CD14-positive monocyte (primary cell): ENCODE data around the gene ADAMTSL2. TPM values are rescaled to one million over a fixed set of nuclear protein-coding genes. Genes with fewer than 3 reads are reported as not detected.

Source experiments
- DNase-seq, 3 donors: peaks; one replicate each; pipeline ENCODE4 v3.0.0-alpha.2; 2011 to 2022
- H2AFZ ChIP-seq: 2 replicates; pipeline ENCODE4 v1.6.0; 2012; ENCODE audit warnings: mild to moderate bottlenecking, low read depth, low read length, inconsistent platforms; ENCODE audit not compliant: insufficient read depth, poor library complexity, severe bottlenecking
- H3K27ac ChIP-seq, 2 donors: 1 replicate in 1 of 2; 2 replicates in 1 of 2; pipeline ENCODE4 v1.5.1; 2012 to 2013; ENCODE audit warnings: low read length in 2 of 2, control low read depth in 1 of 2, inconsistent platforms in 1 of 2, low read depth in 1 of 2, mild to moderate bottlenecking in 1 of 2
- H3K27me3 ChIP-seq, 2 donors: one replicate each; pipeline versions ENCODE4 v1.6.0 to v1.6.1; 2011 to 2013; ENCODE audit warnings: low read length in 2 of 2; ENCODE audit not compliant: control insufficient read depth in 2 of 2, insufficient read depth in 2 of 2
- H3K36me3 ChIP-seq, 2 donors: replicated peaks in 1 of 2; 1 replicate in 1 of 2; 2 replicates in 1 of 2; pipeline versions ENCODE4 v1.5.1 to v1.6.1; 2012 to 2013; ENCODE audit warnings: low read length in 2 of 2, control low read depth in 1 of 2, inconsistent platforms in 1 of 2, mild to moderate bottlenecking in 1 of 2; ENCODE audit not compliant: insufficient read depth in 2 of 2, control insufficient read depth in 1 of 2
- H3K4me1 ChIP-seq, 2 donors: 1 replicate in 1 of 2; 2 replicates in 1 of 2; pipeline versions ENCODE4 v1.5.1 to v1.6.1; 2012 to 2013; ENCODE audit warnings: low read length in 2 of 2, control low read depth in 1 of 2, inconsistent platforms in 1 of 2, mild to moderate bottlenecking in 1 of 2, moderate library complexity in 1 of 2; ENCODE audit not compliant: insufficient read depth in 2 of 2, control insufficient read depth in 1 of 2
- H3K4me2 ChIP-seq: replicated peaks from 2 replicates; pipeline ENCODE3; 2012; ENCODE audit warnings: low read length, moderate library complexity, mild to moderate bottlenecking; ENCODE audit not compliant: poor library complexity, severe bottlenecking; ENCODE audit errors: extremely low read depth
- H3K4me3 ChIP-seq, 3 experiments: fragments of 200-600 bp in 1 of 3; sonication (generic) in 1 of 3; replicated peaks in 1 of 3; 1 replicate in 2 of 3; 2 replicates in 1 of 3; pipeline ENCODE4 v1.5.1; 2011 to 2013; ENCODE audit warnings: low read length in 3 of 3, mild to moderate bottlenecking in 3 of 3, control low read depth in 2 of 3, low read depth in 2 of 3, inconsistent platforms in 1 of 3, moderate library complexity in 1 of 3
- H3K79me2 ChIP-seq: 2 replicates; pipeline ENCODE4 v1.6.0; 2012; ENCODE audit warnings: mild to moderate bottlenecking, control low read depth, inconsistent platforms, low read length, moderate library complexity; ENCODE audit not compliant: insufficient read depth
- H3K9ac ChIP-seq: 2 replicates; pipeline ENCODE4 v1.6.0; 2017; ENCODE audit warnings: low read length, mild to moderate bottlenecking; ENCODE audit not compliant: insufficient read depth, poor library complexity, severe bottlenecking
- H3K9me3 ChIP-seq, 2 donors: replicated peaks in 1 of 2; 1 replicate in 1 of 2; 2 replicates in 1 of 2; pipeline versions ENCODE4 v1.5.1 to v1.6.1; 2012 to 2013; ENCODE audit warnings: low read length in 2 of 2, control low read depth in 1 of 2; ENCODE audit not compliant: control insufficient read depth in 1 of 2, insufficient read depth in 1 of 2
- H4K20me1 ChIP-seq: 2 replicates; pipeline ENCODE4 v1.6.0; 2012; ENCODE audit warnings: mild to moderate bottlenecking, low read length, control low read depth, moderate library complexity; ENCODE audit not compliant: insufficient read depth
- H3K27ac Mint-ChIP-seq, 7 donors: one replicate each; pipeline ENCODE4 v1.8.0; 2020; ENCODE audit warnings: mild to moderate bottlenecking in 7 of 7, mixed read lengths in 7 of 7, moderate library complexity in 6 of 7, inconsistent platforms in 2 of 7
- H3K27me3 Mint-ChIP-seq, 3 donors: one replicate each; pipeline ENCODE4 v1.8.0; 2021 to 2022; ENCODE audit warnings: low read depth in 3 of 3, mild to moderate bottlenecking in 3 of 3, mixed read lengths in 3 of 3, moderate library complexity in 3 of 3, inconsistent platforms in 1 of 3
- H3K36me3 Mint-ChIP-seq, 2 donors: one replicate each; pipeline ENCODE4 v1.8.0; 2020; ENCODE audit warnings: mixed read lengths in 2 of 2, inconsistent platforms in 1 of 2, mild to moderate bottlenecking in 1 of 2
- H3K4me1 Mint-ChIP-seq: one replicate; pipeline ENCODE4 v1.8.0; 2020; ENCODE audit warnings: mild to moderate bottlenecking, mixed read lengths
- H3K4me3 Mint-ChIP-seq, 2 donors: one replicate each; pipeline ENCODE4 v1.8.0; 2020; ENCODE audit warnings: mild to moderate bottlenecking in 2 of 2, mixed read lengths in 2 of 2, moderate library complexity in 1 of 2
- H3K9me3 Mint-ChIP-seq, 7 donors: one replicate each; pipeline ENCODE4 v1.8.0; 2020 to 2022; ENCODE audit warnings: mixed read lengths in 7 of 7, mild to moderate bottlenecking in 6 of 7, moderate library complexity in 6 of 7, inconsistent platforms in 2 of 7
- WGBS: methylation state at CpG from one replicate; pipeline ENCODE4 v1.1.5; 2013; ENCODE audit warnings: missing lambda C conversion rate; ENCODE audit not compliant: insufficient coverage; 5-methylcytosine and 5-hydroxymethylcytosine counted together
- intact Hi-C, 2 donors: fragments of 100-400 bp; cut with micrococcal nuclease; formaldehyde crosslinking; loops; one replicate each; pipeline versions ENCODE4 v1.15.0 to v1.15.1; 2023
- polyA plus RNA-seq, 3 donors: library from polyadenylated mRNA; depleted of rRNA in 1 of 3; unstranded in 2 of 3; stranded (reverse) in 1 of 3; fragments of 300-500 nt in 2 of 3; fragments of >200 nt in 1 of 3; fragmentation: Illumina TruSeq in 2 of 3; gene quantifications; 1 replicate in 2 of 3; 2 replicates in 1 of 3; pipeline ENCODE4 v1.2.3, GENCODE V29; 2012 to 2021
- TF ChIP-seq, protein P1 (sequence below): fragments of 200-600 bp; IDR thresholded peaks from one replicate; pipeline ENCODE4 v1.8.0; 2022; ENCODE audit warnings: antibody characterized with exemption, mild to moderate bottlenecking

The ADAMTSL2 gene
- polyA plus RNA-seq, 3 donors, result 0.08 TPM; not detected in 2

DNA sequence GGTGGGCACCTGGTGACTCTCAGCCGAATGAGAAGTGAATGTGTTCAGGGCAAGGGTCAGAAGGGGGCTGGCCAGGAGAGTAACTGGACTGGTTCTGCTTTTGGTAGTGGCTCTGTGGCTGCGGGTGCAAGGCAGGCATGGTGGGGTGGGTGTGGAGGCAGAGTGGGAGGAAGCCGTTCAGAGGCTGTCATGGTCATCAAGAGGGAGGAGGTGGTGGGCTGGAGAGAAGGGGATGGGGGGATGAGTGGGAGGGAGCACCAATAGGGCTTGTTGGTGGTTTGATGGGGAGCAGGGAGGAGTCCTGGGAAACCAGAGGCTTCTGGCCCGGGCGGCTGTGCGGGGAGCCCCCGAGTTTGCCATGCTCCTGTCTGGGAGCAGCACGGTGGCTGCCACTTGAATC, 61.4 kb downstream of the ADAMTSL2 start:
- no peaks in the 10 kb centered on the region for H3K79me2 ChIP-seq
- WGBS, result 93% methylated on average over 8 of the region's 8 CpGs
- Mint-ChIP-seq H3K27me3 (peaks cover 0 to 5% (median 0%) of the 10 kb centered on the region in 3 donors), H3K27ac (no peak overlapping the region), H3K9me3 (peaks cover 24 to 33% (median 28%) of the 10 kb centered on the region in 7 donors), H3K4me1 (no peaks in the 10 kb centered on the region), H3K36me3 (no peaks in the 10 kb centered on the region), H3K4me3 (no peak overlapping the region)
- intact Hi-C loops, result no loop called here
- no peak overlapping the region for H2AFZ ChIP-seq
- H3K36me3 ChIP-seq, result no peaks in the 10 kb centered on the region
- H3K4me2 ChIP-seq, result no peak overlapping the region
- H3K4me1 ChIP-seq, result no peaks in the 10 kb centered on the region
- no peak overlapping the region for H3K27ac ChIP-seq
- TF ChIP-seq, protein P1, sequence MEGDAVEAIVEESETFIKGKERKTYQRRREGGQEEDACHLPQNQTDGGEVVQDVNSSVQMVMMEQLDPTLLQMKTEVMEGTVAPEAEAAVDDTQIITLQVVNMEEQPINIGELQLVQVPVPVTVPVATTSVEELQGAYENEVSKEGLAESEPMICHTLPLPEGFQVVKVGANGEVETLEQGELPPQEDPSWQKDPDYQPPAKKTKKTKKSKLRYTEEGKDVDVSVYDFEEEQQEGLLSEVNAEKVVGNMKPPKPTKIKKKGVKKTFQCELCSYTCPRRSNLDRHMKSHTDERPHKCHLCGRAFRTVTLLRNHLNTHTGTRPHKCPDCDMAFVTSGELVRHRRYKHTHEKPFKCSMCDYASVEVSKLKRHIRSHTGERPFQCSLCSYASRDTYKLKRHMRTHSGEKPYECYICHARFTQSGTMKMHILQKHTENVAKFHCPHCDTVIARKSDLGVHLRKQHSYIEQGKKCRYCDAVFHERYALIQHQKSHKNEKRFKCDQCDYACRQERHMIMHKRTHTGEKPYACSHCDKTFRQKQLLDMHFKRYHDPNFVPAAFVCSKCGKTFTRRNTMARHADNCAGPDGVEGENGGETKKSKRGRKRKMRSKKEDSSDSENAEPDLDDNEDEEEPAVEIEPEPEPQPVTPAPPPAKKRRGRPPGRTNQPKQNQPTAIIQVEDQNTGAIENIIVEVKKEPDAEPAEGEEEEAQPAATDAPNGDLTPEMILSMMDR, result no peak
- H3K4me3 ChIP-seq, result no peak overlapping the region
- no peaks in the 10 kb centered on the region for H4K20me1 ChIP-seq
- no peak for DNase-seq
- H3K27me3 ChIP-seq, result no peaks in the 10 kb centered on the region
- H3K9me3 ChIP-seq, result peaks cover 33% of the 10 kb centered on the region in 2 donors
- no peak overlapping the region for H3K9ac ChIP-seq

GRCh38 chr9:133597316-133597957, 62.9 kb downstream of the ADAMTSL2 start:
- Histone ChIP-seq H2AFZ (no peak overlapping the region), H3K9ac (no peak overlapping the region), H4K20me1 (no peaks in the 10 kb centered on the region), H3K79me2 (no peaks in the 10 kb centered on the region), H3K36me3 (no peaks in the 10 kb centered on the region), H3K27me3 (no peaks in the 10 kb centered on the region), H3K4me1 (no peaks in the 10 kb centered on the region), H3K4me2 (no peak overlapping the region), H3K9me3 (peaks cover 33% of the 10 kb centered on the region in 2 donors), H3K4me3 (no peak overlapping the region), H3K27ac (no peak overlapping the region)
- intact Hi-C loops, result no loop called here
- no peaks in the 10 kb centered on the region for H3K4me1 Mint-ChIP-seq
- H3K27me3 Mint-ChIP-seq, result peaks cover 0 to 5% (median 0%) of the 10 kb centered on the region in 3 donors
- 71% methylated on average over 2 of the region's 7 CpGs for WGBS
- H3K9me3 Mint-ChIP-seq, result peaks cover 24 to 33% (median 28%) of the 10 kb centered on the region in 7 donors
- H3K36me3 Mint-ChIP-seq, result no peaks in the 10 kb centered on the region
- no peak for DNase-seq
- no peak overlapping the region for H3K4me3 Mint-ChIP-seq
- no peak overlapping the region for H3K27ac Mint-ChIP-seq
- TF ChIP-seq, protein P1, result no peak
